GM23338 (cell line): ENCODE results near the gene IFNE. TPM values are rescaled to one million over a fixed set of nuclear protein-coding genes. Genes with fewer than 3 reads are reported as not detected.

ENCODE experiments used
- ATAC-seq: fragments of 200-7000 bp; cut with Tn5 transposase; 3 replicates; pipeline ENCODE4 v1.9.1; 2020
- DNase-seq: peaks from one replicate; pipeline ENCODE4 v3.0.0-alpha.2; 2015; ENCODE audit warnings: low spot score
- H2AFZ ChIP-seq: fragments of 200-600 bp; sonication (generic); 2 replicates; pipeline ENCODE4 v1.8.0; 2016; ENCODE audit warnings: antibody characterized with exemption, mild to moderate bottlenecking, moderate library complexity
- H3F3A ChIP-seq: fragments of 200-600 bp; sonication (generic); replicated peaks from 2 replicates; pipeline ENCODE4 v1.8.0; 2017; ENCODE audit warnings: antibody characterized with exemption, mixed run types, low read depth
- H3K27ac ChIP-seq: fragments of 200-600 bp; sonication (generic); 2 replicates; pipeline ENCODE4 v1.6.1; 2016; ENCODE audit warnings: low read depth
- H3K27me3 ChIP-seq: fragments of 200-600 bp; sonication (generic); 2 replicates; pipeline ENCODE4 v1.8.0; 2016; ENCODE audit warnings: mild to moderate bottlenecking, mixed run types, moderate library complexity; ENCODE audit not compliant: insufficient read depth
- H3K36me3 ChIP-seq: fragments of 200-600 bp; sonication (generic); 2 replicates; pipeline ENCODE4 v1.8.0; 2016; ENCODE audit warnings: mild to moderate bottlenecking; ENCODE audit not compliant: insufficient read depth
- H3K4me1 ChIP-seq: fragments of 200-600 bp; sonication (generic); 2 replicates; pipeline ENCODE4 v1.8.0; 2016; ENCODE audit warnings: mild to moderate bottlenecking, moderate library complexity; ENCODE audit not compliant: insufficient read depth
- H3K4me2 ChIP-seq: fragments of 200-600 bp; sonication (generic); 2 replicates; pipeline ENCODE4 v1.7.1; 2017; ENCODE audit warnings: mixed run types
- H3K4me3 ChIP-seq: fragments of 200-600 bp; sonication (generic); 2 replicates; pipeline ENCODE4 v1.6.1; 2016; ENCODE audit warnings: mixed run types
- H3K79me2 ChIP-seq: fragments of 200-600 bp; sonication (generic); replicated peaks from 2 replicates; pipeline ENCODE4 v1.8.0; 2017; ENCODE audit warnings: mild to moderate bottlenecking; ENCODE audit not compliant: insufficient read depth
- H3K9me2 ChIP-seq: fragments of 200-600 bp; sonication (generic); 2 replicates; pipeline ENCODE4 v1.8.0; 2017; ENCODE audit not compliant: insufficient read depth
- H4K20me1 ChIP-seq: fragments of 200-600 bp; sonication (generic); replicated peaks from 2 replicates; pipeline ENCODE4 v1.8.0; 2017; ENCODE audit warnings: mild to moderate bottlenecking; ENCODE audit not compliant: insufficient read depth
- H3K27ac Mint-ChIP-seq: 2 replicates; pipeline ENCODE4 v1.8.0; 2020; ENCODE audit warnings: inconsistent platforms, mild to moderate bottlenecking, moderate library complexity, mixed read lengths
- H3K27me3 Mint-ChIP-seq: 3 replicates; pipeline ENCODE4 v1.8.0; 2022; ENCODE audit warnings: low read depth, mild to moderate bottlenecking, moderate library complexity, mixed read lengths, inconsistent platforms; ENCODE audit not compliant: insufficient read depth, poor library complexity
- H3K36me3 Mint-ChIP-seq: 3 replicates; pipeline ENCODE4 v1.8.0; 2021; ENCODE audit warnings: low read depth, mild to moderate bottlenecking, inconsistent platforms, moderate library complexity, mixed read lengths
- H3K4me1 Mint-ChIP-seq: 3 replicates; pipeline ENCODE4 v1.8.0; 2020; ENCODE audit warnings: mild to moderate bottlenecking, inconsistent platforms, mixed read lengths
- H3K4me3 Mint-ChIP-seq: 3 replicates; pipeline ENCODE4 v1.8.0; 2021; ENCODE audit warnings: moderate library complexity, mild to moderate bottlenecking, inconsistent platforms, mixed read lengths
- H3K9me3 Mint-ChIP-seq: 3 replicates; pipeline ENCODE4 v1.8.0; 2020; ENCODE audit warnings: moderate library complexity, mild to moderate bottlenecking, inconsistent platforms, mixed read lengths
- CREB1 ChIP-seq: fragments of 250-450 bp; sonication (Bioruptor Pico); IDR thresholded peaks from 2 replicates; pipeline ENCODE4 v1.5.0; 2020; ENCODE audit warnings: low read depth, mild to moderate bottlenecking, moderate library complexity
- CTCF ChIP-seq, 2 experiments: fragments of 200-600 bp in 1 of 2; sonication (generic) in 1 of 2; conservative IDR thresholded peaks; 2 replicates each; pipeline versions ENCODE4 v1.5.1 to v1.6.1; 2016 to 2017; ENCODE audit warnings: antibody characterized with exemption in 2 of 2, low read depth in 2 of 2, mild to moderate bottlenecking in 2 of 2, moderate library complexity in 1 of 2
- EZH2 ChIP-seq: fragments of 200-600 bp; sonication (generic); IDR thresholded peaks from one replicate; pipeline ENCODE4 v1.8.0; 2017; ENCODE audit warnings: antibody characterized with exemption, mild to moderate bottlenecking, low read depth; ENCODE audit not compliant: unreplicated experiment
- JUNB ChIP-seq: IDR thresholded peaks from one replicate; pipeline ENCODE4 v1.6.1; 2016; ENCODE audit warnings: antibody characterized with exemption; ENCODE audit not compliant: unreplicated experiment
- POLR2AphosphoS5 ChIP-seq: IDR thresholded peaks from 2 replicates; pipeline ENCODE4 v1.6.1; 2016; ENCODE audit warnings: antibody characterized with exemption, low read depth
- STAT1 ChIP-seq: IDR thresholded peaks from one replicate; pipeline ENCODE4 v1.6.1; 2016; ENCODE audit warnings: antibody characterized with exemption; ENCODE audit not compliant: unreplicated experiment
- ZNF114 ChIP-seq: fragments of 250-450 bp; sonication (Bioruptor Pico); IDR thresholded peaks from 2 replicates; pipeline ENCODE4 v1.5.0; 2020; ENCODE audit warnings: mild to moderate bottlenecking, moderate library complexity
- polyA plus RNA-seq: library from polyadenylated mRNA; unstranded; fragments of >200 nt; fragmentation: Nextera tagmentation; extraction: Ambion mirVana; gene quantifications from 2 replicates; pipeline ENCODE4 v1.2.1, GENCODE V29; 2016
- total RNA-seq: library from RNA; depleted of rRNA; stranded (reverse); fragments of >200 nt; shearing (Covaris generic); gene quantifications from 2 replicates; pipeline ENCODE4 v1.2.3, GENCODE V29; 2014
- TF ChIP-seq, protein P1 (sequence below): fragments of 250-450 bp; sonication (Bioruptor Pico); IDR thresholded peaks from 2 replicates; pipeline ENCODE4 v1.5.0; 2020; ENCODE audit warnings: mild to moderate bottlenecking, moderate library complexity
- TF ChIP-seq, protein P2 (sequence below): IDR thresholded peaks from one replicate; pipeline ENCODE4 v1.6.1; 2018; ENCODE audit warnings: antibody characterized with exemption; ENCODE audit not compliant: unreplicated experiment
- TF ChIP-seq, protein P3 (sequence below): IDR thresholded peaks from 2 replicates; pipeline ENCODE4 v1.6.1; 2016; ENCODE audit warnings: antibody characterized with exemption

IFNE gene
- total and polyA plus RNA-seq, 2 experiments from 2014 or later = 0.21 TPM; not detected in 1

- H3K9me3 Mint-ChIP-seq = no peaks in the 10 kb centered on the region
- H3K27me3 Mint-ChIP-seq = no peaks in the 10 kb centered on the region
- Histone ChIP-seq H3K79me2 (no peaks in the 10 kb centered on the region), H3K27ac (no peak overlapping the region), H3K4me2 (no peak overlapping the region), H3K4me3 (no peak overlapping the region), H3K36me3 (no peaks in the 10 kb centered on the region), H3K4me1 (no peaks in the 10 kb centered on the region), H2AFZ (no peak overlapping the region), H3K27me3 (no peaks in the 10 kb centered on the region), H3K9me2 (peaks cover 9% of the 10 kb centered on the region; the same call in 1 of the 2 replicates), H4K20me1 (no peaks in the 10 kb centered on the region), H3F3A (no peaks in the 10 kb centered on the region)
- no peaks in the 10 kb centered on the region for H3K36me3 Mint-ChIP-seq
- ATAC-seq (no peak), DNase-seq (no peak)
- H3K4me3 Mint-ChIP-seq = no peak overlapping the region
- TF ChIP-seq CTCF (conservative IDR thresholded peaks at IDR 0.05; ENCODE audit: low read depth in 2 of 2) (no peak), STAT1 (no peak), JUNB (no peak), EZH2 (no peak), CREB1 (CRISPR knock-in tag) (no peak), POLR2AphosphoS5 (no peak), ZNF114 (CRISPR knock-in tag) (no peak)
- TF ChIP-seq, protein P1, sequence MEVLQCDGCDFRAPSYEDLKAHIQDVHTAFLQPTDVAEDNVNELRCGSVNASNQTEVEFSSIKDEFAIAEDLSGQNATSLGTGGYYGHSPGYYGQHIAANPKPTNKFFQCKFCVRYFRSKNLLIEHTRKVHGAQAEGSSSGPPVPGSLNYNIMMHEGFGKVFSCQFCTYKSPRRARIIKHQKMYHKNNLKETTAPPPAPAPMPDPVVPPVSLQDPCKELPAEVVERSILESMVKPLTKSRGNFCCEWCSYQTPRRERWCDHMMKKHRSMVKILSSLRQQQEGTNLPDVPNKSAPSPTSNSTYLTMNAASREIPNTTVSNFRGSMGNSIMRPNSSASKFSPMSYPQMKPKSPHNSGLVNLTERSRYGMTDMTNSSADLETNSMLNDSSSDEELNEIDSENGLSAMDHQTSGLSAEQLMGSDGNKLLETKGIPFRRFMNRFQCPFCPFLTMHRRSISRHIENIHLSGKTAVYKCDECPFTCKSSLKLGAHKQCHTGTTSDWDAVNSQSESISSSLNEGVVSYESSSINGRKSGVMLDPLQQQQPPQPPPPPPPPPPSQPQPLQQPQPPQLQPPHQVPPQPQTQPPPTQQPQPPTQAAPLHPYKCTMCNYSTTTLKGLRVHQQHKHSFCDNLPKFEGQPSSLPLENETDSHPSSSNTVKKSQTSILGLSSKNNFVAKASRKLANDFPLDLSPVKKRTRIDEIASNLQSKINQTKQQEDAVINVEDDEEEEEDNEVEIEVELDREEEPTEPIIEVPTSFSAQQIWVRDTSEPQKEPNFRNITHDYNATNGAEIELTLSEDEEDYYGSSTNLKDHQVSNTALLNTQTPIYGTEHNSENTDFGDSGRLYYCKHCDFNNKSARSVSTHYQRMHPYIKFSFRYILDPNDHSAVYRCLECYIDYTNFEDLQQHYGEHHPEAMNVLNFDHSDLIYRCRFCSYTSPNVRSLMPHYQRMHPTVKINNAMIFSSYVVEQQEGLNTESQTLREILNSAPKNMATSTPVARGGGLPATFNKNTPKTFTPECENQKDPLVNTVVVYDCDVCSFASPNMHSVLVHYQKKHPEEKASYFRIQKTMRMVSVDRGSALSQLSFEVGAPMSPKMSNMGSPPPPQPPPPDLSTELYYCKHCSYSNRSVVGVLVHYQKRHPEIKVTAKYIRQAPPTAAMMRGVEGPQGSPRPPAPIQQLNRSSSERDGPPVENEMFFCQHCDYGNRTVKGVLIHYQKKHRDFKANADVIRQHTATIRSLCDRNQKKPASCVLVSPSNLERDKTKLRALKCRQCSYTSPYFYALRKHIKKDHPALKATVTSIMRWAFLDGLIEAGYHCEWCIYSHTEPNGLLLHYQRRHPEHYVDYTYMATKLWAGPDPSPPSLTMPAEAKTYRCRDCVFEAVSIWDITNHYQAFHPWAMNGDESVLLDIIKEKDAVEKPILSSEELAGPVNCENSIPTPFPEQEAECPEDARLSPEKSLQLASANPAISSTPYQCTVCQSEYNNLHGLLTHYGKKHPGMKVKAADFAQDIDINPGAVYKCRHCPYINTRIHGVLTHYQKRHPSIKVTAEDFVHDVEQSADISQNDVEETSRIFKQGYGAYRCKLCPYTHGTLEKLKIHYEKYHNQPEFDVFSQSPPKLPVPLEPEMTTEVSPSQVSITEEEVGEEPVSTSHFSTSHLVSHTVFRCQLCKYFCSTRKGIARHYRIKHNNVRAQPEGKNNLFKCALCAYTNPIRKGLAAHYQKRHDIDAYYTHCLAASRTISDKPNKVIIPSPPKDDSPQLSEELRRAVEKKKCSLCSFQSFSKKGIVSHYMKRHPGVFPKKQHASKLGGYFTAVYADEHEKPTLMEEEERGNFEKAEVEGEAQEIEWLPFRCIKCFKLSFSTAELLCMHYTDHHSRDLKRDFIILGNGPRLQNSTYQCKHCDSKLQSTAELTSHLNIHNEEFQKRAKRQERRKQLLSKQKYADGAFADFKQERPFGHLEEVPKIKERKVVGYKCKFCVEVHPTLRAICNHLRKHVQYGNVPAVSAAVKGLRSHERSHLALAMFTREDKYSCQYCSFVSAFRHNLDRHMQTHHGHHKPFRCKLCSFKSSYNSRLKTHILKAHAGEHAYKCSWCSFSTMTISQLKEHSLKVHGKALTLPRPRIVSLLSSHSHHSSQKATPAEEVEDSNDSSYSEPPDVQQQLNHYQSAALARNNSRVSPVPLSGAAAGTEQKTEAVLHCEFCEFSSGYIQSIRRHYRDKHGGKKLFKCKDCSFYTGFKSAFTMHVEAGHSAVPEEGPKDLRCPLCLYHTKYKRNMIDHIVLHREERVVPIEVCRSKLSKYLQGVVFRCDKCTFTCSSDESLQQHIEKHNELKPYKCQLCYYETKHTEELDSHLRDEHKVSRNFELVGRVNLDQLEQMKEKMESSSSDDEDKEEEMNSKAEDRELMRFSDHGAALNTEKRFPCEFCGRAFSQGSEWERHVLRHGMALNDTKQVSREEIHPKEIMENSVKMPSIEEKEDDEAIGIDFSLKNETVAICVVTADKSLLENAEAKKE = no peak
- TF ChIP-seq, protein P2, sequence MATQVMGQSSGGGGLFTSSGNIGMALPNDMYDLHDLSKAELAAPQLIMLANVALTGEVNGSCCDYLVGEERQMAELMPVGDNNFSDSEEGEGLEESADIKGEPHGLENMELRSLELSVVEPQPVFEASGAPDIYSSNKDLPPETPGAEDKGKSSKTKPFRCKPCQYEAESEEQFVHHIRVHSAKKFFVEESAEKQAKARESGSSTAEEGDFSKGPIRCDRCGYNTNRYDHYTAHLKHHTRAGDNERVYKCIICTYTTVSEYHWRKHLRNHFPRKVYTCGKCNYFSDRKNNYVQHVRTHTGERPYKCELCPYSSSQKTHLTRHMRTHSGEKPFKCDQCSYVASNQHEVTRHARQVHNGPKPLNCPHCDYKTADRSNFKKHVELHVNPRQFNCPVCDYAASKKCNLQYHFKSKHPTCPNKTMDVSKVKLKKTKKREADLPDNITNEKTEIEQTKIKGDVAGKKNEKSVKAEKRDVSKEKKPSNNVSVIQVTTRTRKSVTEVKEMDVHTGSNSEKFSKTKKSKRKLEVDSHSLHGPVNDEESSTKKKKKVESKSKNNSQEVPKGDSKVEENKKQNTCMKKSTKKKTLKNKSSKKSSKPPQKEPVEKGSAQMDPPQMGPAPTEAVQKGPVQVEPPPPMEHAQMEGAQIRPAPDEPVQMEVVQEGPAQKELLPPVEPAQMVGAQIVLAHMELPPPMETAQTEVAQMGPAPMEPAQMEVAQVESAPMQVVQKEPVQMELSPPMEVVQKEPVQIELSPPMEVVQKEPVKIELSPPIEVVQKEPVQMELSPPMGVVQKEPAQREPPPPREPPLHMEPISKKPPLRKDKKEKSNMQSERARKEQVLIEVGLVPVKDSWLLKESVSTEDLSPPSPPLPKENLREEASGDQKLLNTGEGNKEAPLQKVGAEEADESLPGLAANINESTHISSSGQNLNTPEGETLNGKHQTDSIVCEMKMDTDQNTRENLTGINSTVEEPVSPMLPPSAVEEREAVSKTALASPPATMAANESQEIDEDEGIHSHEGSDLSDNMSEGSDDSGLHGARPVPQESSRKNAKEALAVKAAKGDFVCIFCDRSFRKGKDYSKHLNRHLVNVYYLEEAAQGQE = no peak
- TF ChIP-seq, protein P3, sequence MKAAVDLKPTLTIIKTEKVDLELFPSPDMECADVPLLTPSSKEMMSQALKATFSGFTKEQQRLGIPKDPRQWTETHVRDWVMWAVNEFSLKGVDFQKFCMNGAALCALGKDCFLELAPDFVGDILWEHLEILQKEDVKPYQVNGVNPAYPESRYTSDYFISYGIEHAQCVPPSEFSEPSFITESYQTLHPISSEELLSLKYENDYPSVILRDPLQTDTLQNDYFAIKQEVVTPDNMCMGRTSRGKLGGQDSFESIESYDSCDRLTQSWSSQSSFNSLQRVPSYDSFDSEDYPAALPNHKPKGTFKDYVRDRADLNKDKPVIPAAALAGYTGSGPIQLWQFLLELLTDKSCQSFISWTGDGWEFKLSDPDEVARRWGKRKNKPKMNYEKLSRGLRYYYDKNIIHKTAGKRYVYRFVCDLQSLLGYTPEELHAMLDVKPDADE = no peak
- H3K4me1 Mint-ChIP-seq = no peaks in the 10 kb centered on the region
- H3K27ac Mint-ChIP-seq = no peak overlapping the region
These were observed 2.9 kb downstream of the IFNE start for GRCh38 chr9:21479152-21479702.
